MM.1S (cell line): ENCODE data around the gene VANGL2.
A peak's percentile ranks its signal among the peaks of the same experiment; 100 is the strongest.

Source experiments
- DNase-seq: peaks from one replicate; pipeline ENCODE4 v3.0.0-alpha.2; 2015
- H2AFZ ChIP-seq: fragments of 300-600 bp; sonication (generic); 2 replicates; pipeline ENCODE4 v1.6.0; 2016; ENCODE audit warnings: antibody characterized with exemption, low read length
- H3F3A ChIP-seq: fragments of 300-600 bp; sonication (generic); 2 replicates; pipeline ENCODE4 v1.6.1; 2016; ENCODE audit warnings: mild to moderate bottlenecking, antibody characterized with exemption, low read length, moderate library complexity, mixed read lengths; ENCODE audit not compliant: insufficient read depth
- H3K27ac ChIP-seq: fragments of 300-600 bp; sonication (generic); 2 replicates; pipeline ENCODE4 v1.5.1; 2016; ENCODE audit warnings: mild to moderate bottlenecking, low read length
- H3K27me3 ChIP-seq: fragments of 300-600 bp; sonication (generic); replicated peaks from 2 replicates; pipeline ENCODE4 v1.6.0; 2016; ENCODE audit warnings: low read length; ENCODE audit not compliant: insufficient read depth
- H3K36me3 ChIP-seq: fragments of 300-600 bp; sonication (generic); replicated peaks from 2 replicates; pipeline ENCODE4 v1.6.1; 2016; ENCODE audit warnings: mild to moderate bottlenecking, low read length, mixed read lengths; ENCODE audit not compliant: insufficient read depth
- H3K4me1 ChIP-seq: fragments of 300-600 bp; sonication (generic); 2 replicates; pipeline ENCODE4 v1.6.1; 2016; ENCODE audit warnings: low read length, mixed read lengths
- H3K4me2 ChIP-seq: fragments of 300-600 bp; sonication (generic); 2 replicates; pipeline ENCODE4 v1.6.0; 2016; ENCODE audit warnings: low read depth, low read length
- H3K4me3 ChIP-seq: fragments of 300-600 bp; sonication (generic); 2 replicates; pipeline ENCODE4 v1.5.1; 2016; ENCODE audit warnings: low read length, mixed read lengths
- H3K79me2 ChIP-seq: fragments of 300-600 bp; sonication (generic); 2 replicates; pipeline ENCODE4 v1.6.1; 2016; ENCODE audit warnings: mixed run types, low read length, mixed read lengths
- H3K9ac ChIP-seq: fragments of 300-600 bp; sonication (generic); 2 replicates; pipeline ENCODE4 v1.6.1; 2016; ENCODE audit warnings: low read length, mixed read lengths
- H3K9me2 ChIP-seq: fragments of 300-600 bp; sonication (generic); replicated peaks from 2 replicates; pipeline ENCODE4 v1.6.1; 2016; ENCODE audit warnings: mild to moderate bottlenecking, low read length, mixed read lengths; ENCODE audit not compliant: insufficient read depth
- H3K9me3 ChIP-seq: fragments of 300-600 bp; sonication (generic); replicated peaks from 2 replicates; pipeline ENCODE4 v1.6.1; 2016; ENCODE audit warnings: mild to moderate bottlenecking, low read length, mixed read lengths; ENCODE audit not compliant: insufficient read depth
- H4K20me1 ChIP-seq: fragments of 300-600 bp; sonication (generic); 2 replicates; pipeline ENCODE4 v1.6.1; 2016; ENCODE audit warnings: mild to moderate bottlenecking, low read length, moderate library complexity, mixed read lengths; ENCODE audit not compliant: insufficient read depth
- CTCF ChIP-seq: fragments of 300-600 bp; sonication (generic); IDR thresholded peaks from 2 replicates; pipeline ENCODE4 v1.5.1; 2016; ENCODE audit warnings: antibody characterized with exemption, low read length, mixed read lengths
- EZH2 ChIP-seq: fragments of 300-600 bp; sonication (generic); optimal IDR thresholded peaks from 2 replicates; pipeline ENCODE3; 2017; ENCODE audit warnings: low read depth, mild to moderate bottlenecking, antibody characterized with exemption, low read length, mixed read lengths
- EZH2phosphoT487 ChIP-seq: fragments of 300-600 bp; sonication (generic); IDR thresholded peaks from 2 replicates; pipeline ENCODE4 v1.6.1; 2018; ENCODE audit warnings: antibody characterized with exemption, low read length

The VANGL2 gene

DNA sequence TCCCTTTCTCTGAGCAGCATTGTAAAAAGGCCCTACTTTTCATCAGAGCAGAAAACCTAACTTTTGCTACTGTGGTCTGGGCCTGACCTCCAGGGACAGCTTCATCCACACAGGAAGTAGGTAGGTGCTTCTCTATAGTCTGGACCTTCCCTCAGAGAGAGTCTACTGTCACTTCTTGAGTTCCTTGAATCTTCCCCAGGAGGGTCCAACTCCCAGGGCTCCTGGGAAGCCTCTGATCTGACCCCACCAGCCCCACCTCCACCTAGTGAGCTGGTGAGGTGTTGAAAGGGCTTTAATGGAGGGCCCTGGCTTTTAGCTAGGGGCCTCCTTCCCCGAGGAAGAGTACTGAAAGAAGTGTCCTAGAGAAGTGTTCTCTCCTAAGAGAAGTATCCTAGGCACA is 2.7 kb upstream of the VANGL2 start:
- Histone ChIP-seq H3K9ac (no peak overlapping the region), H2AFZ (no peak overlapping the region), H3K4me1 (no peaks in the 10 kb centered on the region), H3F3A (no peaks in the 10 kb centered on the region), H4K20me1 (no peaks in the 10 kb centered on the region), H3K4me2 (no peak overlapping the region), H3K9me3 (no peaks in the 10 kb centered on the region), H3K27me3 (no peaks in the 10 kb centered on the region), H3K4me3 (no peak overlapping the region), H3K9me2 (no peaks in the 10 kb centered on the region), H3K27ac (no peak overlapping the region), H3K79me2 (no peaks in the 10 kb centered on the region), H3K36me3 (no peaks in the 10 kb centered on the region)
- DNase-seq: no peak
- TF ChIP-seq EZH2phosphoT487 (no peak), EZH2 (no peak), CTCF (no peak)

- Histone ChIP-seq H3K9ac (no peak overlapping the region), H4K20me1 (no peaks in the 10 kb centered on the region), H3K79me2 (no peaks in the 10 kb centered on the region), H3K36me3 (no peaks in the 10 kb centered on the region), H3K4me2 (no peak overlapping the region), H3K4me1 (no peaks in the 10 kb centered on the region), H3K27me3 (no peaks in the 10 kb centered on the region), H3K9me2 (no peaks in the 10 kb centered on the region), H2AFZ (no peak overlapping the region), H3K4me3 (no peak overlapping the region), H3K27ac (no peak overlapping the region), H3K9me3 (no peaks in the 10 kb centered on the region), H3F3A (no peaks in the 10 kb centered on the region)
- DNase-seq: peak; percentile 32
- TF ChIP-seq EZH2phosphoT487: no peak
- no peak for TF ChIP-seq EZH2
- TF ChIP-seq CTCF: no peak
Observed at GRCh38 chr1:160398823-160399222, 1.5 kb upstream of the VANGL2 start.

GRCh38 chr1:160399544-160400222 is 681 bp upstream of the VANGL2 start:
- no peaks in the 10 kb centered on the region for H3K4me1 ChIP-seq
- no peak overlapping the region for H3K27ac ChIP-seq
- no peaks in the 10 kb centered on the region for H3F3A ChIP-seq
- no peak overlapping the region for H3K4me3 ChIP-seq
- DNase-seq: no peak
- H2AFZ ChIP-seq: no peak overlapping the region
- no peaks in the 10 kb centered on the region for H3K27me3 ChIP-seq
- 0 out of 2 replicates have a peak overlapping the region, but pooled peaks have one; percentile 15 for H3K4me2 ChIP-seq
- H3K79me2 ChIP-seq: no peaks in the 10 kb centered on the region
- H3K9me3 ChIP-seq: no peaks in the 10 kb centered on the region
- H3K9ac ChIP-seq: no peak overlapping the region
- no peaks in the 10 kb centered on the region for H4K20me1 ChIP-seq
- TF ChIP-seq EZH2: no peak
- no peak for TF ChIP-seq EZH2phosphoT487
- no peak for TF ChIP-seq CTCF
- no peaks in the 10 kb centered on the region for H3K36me3 ChIP-seq
- H3K9me2 ChIP-seq: no peaks in the 10 kb centered on the region
